Thoracic aorta (tissue), 2 donors: ENCODE measurements around the gene FAM83G. TPM values are rescaled to one million over a fixed set of nuclear protein-coding genes. Genes with fewer than 3 reads are reported as not detected.

Experiments
- ATAC-seq: fragments of 150-250 bp; one replicate; pipeline ENCODE4 v1.8.0; 2017; ENCODE audit warnings: low read depth; ENCODE audit not compliant: insufficient number of reproducible peaks, low FRiP score
- DNase-seq: peaks from one replicate; pipeline ENCODE4 v3.0.0-alpha.2; 2020; ENCODE audit warnings: low spot score
- H3K27ac ChIP-seq, 2 donors: fragments of 200-600 bp; sonication (generic); 1 replicate in 1 of 2; 2 replicates in 1 of 2; pipeline ENCODE4 v1.5.1; 2016; ENCODE audit warnings: mild to moderate bottlenecking in 2 of 2, moderate library complexity in 2 of 2
- H3K27me3 ChIP-seq: fragments of 200-600 bp; sonication (generic); replicated peaks from 2 replicates; pipeline ENCODE4 v1.6.0; 2016; ENCODE audit warnings: mild to moderate bottlenecking; ENCODE audit not compliant: insufficient read depth
- H3K36me3 ChIP-seq: fragments of 200-600 bp; sonication (generic); one replicate; pipeline ENCODE4 v1.5.1; 2016
- H3K4me1 ChIP-seq, 2 donors: fragments of 200-600 bp; sonication (generic); 1 replicate in 1 of 2; 2 replicates in 1 of 2; pipeline versions ENCODE4 v1.5.1 to v1.6.0; 2016; ENCODE audit warnings: low read depth in 2 of 2, mild to moderate bottlenecking in 1 of 2; ENCODE audit not compliant: control insufficient read depth in 1 of 2
- H3K4me3 ChIP-seq: fragments of 200-600 bp; sonication (generic); 2 replicates; pipeline ENCODE4 v1.5.1; 2016; ENCODE audit warnings: mild to moderate bottlenecking
- H3K9me3 ChIP-seq: fragments of 200-600 bp; sonication (generic); 2 replicates; pipeline ENCODE4 v1.5.1; 2016
- CTCF ChIP-seq: fragments of 200-600 bp; sonication (generic); IDR thresholded peaks from one replicate; pipeline ENCODE4 v1.5.1; 2019; ENCODE audit warnings: antibody characterized with exemption
- total RNA-seq, 2 donors: library from RNA; depleted of rRNA; stranded (reverse); fragments of >200 nt; gene quantifications; one replicate each; pipeline versions ENCODE4 v1.1.0 to v1.2.3, GENCODE V29; 2016

FAM83G gene
- total RNA-seq, 2 donors from 2014 or later, result 10.8 to 19.8 TPM

- Histone ChIP-seq H3K4me1 (peaks cover 2 to 11% of the 10 kb centered on the region in 2 donors), H3K36me3 (no peaks in the 10 kb centered on the region), H3K27ac (no peak overlapping the region), H3K9me3 (no peaks in the 10 kb centered on the region), H3K27me3 (no peaks in the 10 kb centered on the region), H3K4me3 (no peak overlapping the region)
- no peak for TF ChIP-seq CTCF
- ATAC-seq (no peak), DNase-seq (no peak)
Observed at GRCh38 chr17:18963126-18964017, 41.2 kb downstream of the FAM83G start.

GRCh38 chr17:18962494-18962815, 42.1 kb downstream of the FAM83G start:
- no peak overlapping the region for H3K4me3 ChIP-seq
- TF ChIP-seq CTCF, result no peak
- no peak overlapping the region for H3K27ac ChIP-seq
- no peaks in the 10 kb centered on the region for H3K9me3 ChIP-seq
- H3K4me1 ChIP-seq, result peaks cover 2 to 8% of the 10 kb centered on the region in 2 donors
- DNase-seq (no peak), ATAC-seq (no peak)
- H3K27me3 ChIP-seq, result no peaks in the 10 kb centered on the region
- H3K36me3 ChIP-seq, result no peaks in the 10 kb centered on the region

- H3K9me3 ChIP-seq, result no peaks in the 10 kb centered on the region
- no peak overlapping the region for H3K27ac ChIP-seq
- H3K4me3 ChIP-seq, result no peak overlapping the region
- H3K4me1 ChIP-seq, result peaks cover 0 to 2% of the 10 kb centered on the region in 2 donors
- TF ChIP-seq CTCF, result no peak
- ATAC-seq, result no peak
- no peak for DNase-seq
- no peaks in the 10 kb centered on the region for H3K36me3 ChIP-seq
- H3K27me3 ChIP-seq, result no peaks in the 10 kb centered on the region
Observed at GRCh38 chr17:18961634-18962493, 42.7 kb downstream of the FAM83G start.

GRCh38 chr17:18960803-18961511, 43.6 kb downstream of the FAM83G start:
- Histone ChIP-seq H3K27ac (no peak overlapping the region), H3K4me3 (no peak overlapping the region), H3K27me3 (no peaks in the 10 kb centered on the region), H3K36me3 (no peaks in the 10 kb centered on the region), H3K4me1 (no peaks in the 10 kb centered on the region), H3K9me3 (no peaks in the 10 kb centered on the region)
- DNase-seq (peak; percentile 10), ATAC-seq (peak; percentile 50)
- peak; percentile 88 for TF ChIP-seq CTCF
